ENCODE results near the gene TOM1L1. TPM values are rescaled to one million over a fixed set of nuclear protein-coding genes. Genes with fewer than 3 reads are reported as not detected.

Gene TOM1L1
- total and polyA plus RNA-seq, 5 donors from 2014 or later: not detected

GRCh38 chr17:54977744-54978143, 77.1 kb downstream of the TOM1L1 start:
- H3K27ac ChIP-seq (ENCODE audit: insufficient read depth, low read length, poor library complexity, severe bottlenecking): no peak overlapping the region
- Mint-ChIP-seq H3K27ac (peak overlapping the region in 1 of 3 donors; percentile 20), H3K4me1 (peaks cover 0 to 36% (median 12%) of the 10 kb centered on the region in 4 donors), H3K36me3 (peaks cover 4% of the 10 kb centered on the region), H3K9me3 (peaks cover 0 to 3% (median 0%) of the 10 kb centered on the region in 7 donors), H3K4me3 (no peak overlapping the region), H3K27me3 (no peaks in the 10 kb centered on the region)
- DNase-seq (no peak), ATAC-seq (ENCODE audit: low read depth in 2 of 2) (no peak)
- no peak overlapping the region for H3K4me3 ChIP-seq (ENCODE audit: low read depth, low read length)
- no peaks in the 10 kb centered on the region for H3K4me1 ChIP-seq (ENCODE audit: control insufficient read depth, insufficient read depth, low read length, poor library complexity, severe bottlenecking)
- H3K27me3 ChIP-seq (ENCODE audit: control insufficient read depth, insufficient read depth, low read length): no peaks in the 10 kb centered on the region
- H3K36me3 ChIP-seq (ENCODE audit: control insufficient read depth, insufficient read depth, low read length): no peaks in the 10 kb centered on the region
- H3K9me3 ChIP-seq (ENCODE audit: control insufficient read depth in 2 of 2, low read length in 2 of 2): no peaks in the 10 kb centered on the region

DNA sequence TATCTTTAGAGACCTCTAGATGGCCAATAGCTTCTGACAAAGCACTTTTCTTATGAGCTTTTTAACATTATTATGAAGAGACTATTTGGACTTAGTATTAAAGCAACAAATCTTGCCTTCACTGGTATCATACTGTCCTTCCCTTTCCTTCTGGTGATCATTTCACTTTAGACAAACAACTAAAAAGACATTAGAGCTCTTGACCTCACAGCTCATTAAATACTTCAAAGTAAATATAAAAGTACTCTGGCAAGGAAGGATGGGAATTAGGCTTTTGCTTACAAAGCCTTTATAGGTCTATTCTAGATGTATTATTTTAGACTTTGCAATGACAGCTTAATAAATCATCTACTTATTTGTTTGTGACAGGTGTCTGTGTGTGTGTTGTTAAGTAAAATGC, 79.0 kb downstream of the TOM1L1 start:
- no peak overlapping the region for H3K27ac Mint-ChIP-seq
- no peaks in the 10 kb centered on the region for H3K27me3 Mint-ChIP-seq
- no peaks in the 10 kb centered on the region for H3K9me3 ChIP-seq (ENCODE audit: control insufficient read depth in 2 of 2, low read length in 2 of 2)
- peaks cover 0 to 3% (median 0%) of the 10 kb centered on the region in 7 donors for H3K9me3 Mint-ChIP-seq
- no peak for DNase-seq
- no peak for ATAC-seq (ENCODE audit: low read depth in 2 of 2)
- no peaks in the 10 kb centered on the region for H3K27me3 ChIP-seq (ENCODE audit: control insufficient read depth, insufficient read depth, low read length)
- H3K4me3 ChIP-seq (ENCODE audit: low read depth, low read length): no peak overlapping the region
- no peaks in the 10 kb centered on the region for H3K36me3 ChIP-seq (ENCODE audit: control insufficient read depth, insufficient read depth, low read length)
- H3K27ac ChIP-seq (ENCODE audit: insufficient read depth, low read length, poor library complexity, severe bottlenecking): no peak overlapping the region
- peaks cover 0 to 42% (median 10%) of the 10 kb centered on the region in 4 donors for H3K4me1 Mint-ChIP-seq
- no peak overlapping the region for H3K4me3 Mint-ChIP-seq
- H3K4me1 ChIP-seq (ENCODE audit: control insufficient read depth, insufficient read depth, low read length, poor library complexity, severe bottlenecking): no peaks in the 10 kb centered on the region
- H3K36me3 Mint-ChIP-seq: peaks cover 4% of the 10 kb centered on the region

GRCh38 chr17:54980375-54980774, 79.7 kb downstream of the TOM1L1 start:
- Mint-ChIP-seq H3K36me3 (peaks cover 4% of the 10 kb centered on the region), H3K9me3 (peaks cover 0 to 3% (median 0%) of the 10 kb centered on the region in 7 donors), H3K27me3 (no peaks in the 10 kb centered on the region), H3K4me1 (peaks cover 0 to 41% (median 9%) of the 10 kb centered on the region in 4 donors), H3K27ac (no peak overlapping the region), H3K4me3 (no peak overlapping the region)
- H3K27me3 ChIP-seq (ENCODE audit: control insufficient read depth, insufficient read depth, low read length): no peaks in the 10 kb centered on the region
- H3K4me1 ChIP-seq (ENCODE audit: control insufficient read depth, insufficient read depth, low read length, poor library complexity, severe bottlenecking): no peaks in the 10 kb centered on the region
- no peak for ATAC-seq (ENCODE audit: low read depth in 2 of 2)
- H3K27ac ChIP-seq (ENCODE audit: insufficient read depth, low read length, poor library complexity, severe bottlenecking): no peak overlapping the region
- H3K4me3 ChIP-seq (ENCODE audit: low read depth, low read length): no peak overlapping the region
- no peaks in the 10 kb centered on the region for H3K9me3 ChIP-seq (ENCODE audit: control insufficient read depth in 2 of 2, low read length in 2 of 2)
- no peaks in the 10 kb centered on the region for H3K36me3 ChIP-seq (ENCODE audit: control insufficient read depth, insufficient read depth, low read length)
- DNase-seq: no peak

- Histone ChIP-seq H3K9me3 (ENCODE audit: control insufficient read depth in 2 of 2, low read length in 2 of 2) (no peaks in the 10 kb centered on the region), H3K36me3 (ENCODE audit: control insufficient read depth, insufficient read depth, low read length) (no peaks in the 10 kb centered on the region), H3K4me1 (ENCODE audit: control insufficient read depth, insufficient read depth, low read length, poor library complexity, severe bottlenecking) (no peaks in the 10 kb centered on the region), H3K27me3 (ENCODE audit: control insufficient read depth, insufficient read depth, low read length) (no peaks in the 10 kb centered on the region), H3K4me3 (ENCODE audit: low read depth, low read length) (no peak overlapping the region), H3K27ac (ENCODE audit: insufficient read depth, low read length, poor library complexity, severe bottlenecking) (no peak overlapping the region)
- no peaks in the 10 kb centered on the region for H3K36me3 Mint-ChIP-seq
- ATAC-seq (ENCODE audit: low read depth in 2 of 2) (no peak), DNase-seq (no peak)
- no peaks in the 10 kb centered on the region for H3K27me3 Mint-ChIP-seq
- peaks cover 0 to 3% (median 0%) of the 10 kb centered on the region in 7 donors for H3K9me3 Mint-ChIP-seq
- H3K4me3 Mint-ChIP-seq: no peak overlapping the region
- peaks cover 0 to 26% (median 2%) of the 10 kb centered on the region in 4 donors for H3K4me1 Mint-ChIP-seq
- H3K27ac Mint-ChIP-seq: no peak overlapping the region
Measured at GRCh38 chr17:54982399-54982798, 81.7 kb downstream of the TOM1L1 start.

- H3K27me3 ChIP-seq (ENCODE audit: control insufficient read depth, insufficient read depth, low read length): no peaks in the 10 kb centered on the region
- ATAC-seq (ENCODE audit: low read depth in 2 of 2) (no peak), DNase-seq (no peak)
- Mint-ChIP-seq H3K27me3 (no peaks in the 10 kb centered on the region), H3K4me3 (no peak overlapping the region), H3K4me1 (peaks cover 0 to 18% (median 2%) of the 10 kb centered on the region in 4 donors), H3K27ac (no peak overlapping the region), H3K9me3 (peaks cover 0 to 3% (median 0%) of the 10 kb centered on the region in 7 donors), H3K36me3 (no peaks in the 10 kb centered on the region)
- H3K9me3 ChIP-seq (ENCODE audit: control insufficient read depth in 2 of 2, low read length in 2 of 2): no peaks in the 10 kb centered on the region
- no peaks in the 10 kb centered on the region for H3K36me3 ChIP-seq (ENCODE audit: control insufficient read depth, insufficient read depth, low read length)
- H3K4me1 ChIP-seq (ENCODE audit: control insufficient read depth, insufficient read depth, low read length, poor library complexity, severe bottlenecking): no peaks in the 10 kb centered on the region
- no peak overlapping the region for H3K4me3 ChIP-seq (ENCODE audit: low read depth, low read length)
- no peak overlapping the region for H3K27ac ChIP-seq (ENCODE audit: insufficient read depth, low read length, poor library complexity, severe bottlenecking)
Measured at GRCh38 chr17:54983260-54983659, 82.6 kb downstream of the TOM1L1 start.

DNA sequence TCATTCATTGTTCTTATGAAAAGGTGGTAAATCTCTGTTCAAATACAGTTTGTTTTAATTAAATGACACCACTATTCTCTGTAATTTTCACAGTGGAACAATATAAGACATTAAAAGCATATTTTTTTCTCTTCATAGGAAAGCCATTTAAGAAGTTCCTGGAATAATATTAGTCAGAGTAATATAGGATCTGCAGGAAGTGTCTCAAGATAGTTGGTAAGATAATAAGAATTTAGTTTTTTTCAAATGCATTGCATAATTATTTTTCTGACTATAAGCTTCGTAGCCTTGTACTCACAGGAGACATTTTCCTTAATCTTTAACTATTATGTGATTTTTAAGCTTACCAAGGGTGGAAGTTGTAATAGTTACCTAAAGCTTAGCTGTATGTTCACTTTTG, 84.8 kb downstream of the TOM1L1 start:
- Mint-ChIP-seq H3K27ac (peak overlapping the region in 1 of 3 donors; percentile 25), H3K9me3 (no peaks in the 10 kb centered on the region)
- no peak overlapping the region for H3K27ac ChIP-seq (ENCODE audit: insufficient read depth, low read length, poor library complexity, severe bottlenecking)

GRCh38 chr17:54990118-54990517, 89.5 kb downstream of the TOM1L1 start:
- Histone ChIP-seq H3K4me3 (ENCODE audit: low read depth, low read length) (no peak overlapping the region), H3K27me3 (ENCODE audit: control insufficient read depth, insufficient read depth, low read length) (no peaks in the 10 kb centered on the region), H3K27ac (ENCODE audit: insufficient read depth, low read length, poor library complexity, severe bottlenecking) (no peak overlapping the region), H3K4me1 (ENCODE audit: control insufficient read depth, insufficient read depth, low read length, poor library complexity, severe bottlenecking) (no peaks in the 10 kb centered on the region), H3K36me3 (ENCODE audit: control insufficient read depth, insufficient read depth, low read length) (no peaks in the 10 kb centered on the region), H3K9me3 (ENCODE audit: control insufficient read depth in 2 of 2, low read length in 2 of 2) (no peaks in the 10 kb centered on the region)
- Mint-ChIP-seq H3K4me1 (peaks cover 0 to 5% (median 2%) of the 10 kb centered on the region in 4 donors), H3K4me3 (no peak overlapping the region), H3K27me3 (no peaks in the 10 kb centered on the region), H3K36me3 (no peaks in the 10 kb centered on the region), H3K9me3 (no peaks in the 10 kb centered on the region), H3K27ac (no peak overlapping the region)
- ATAC-seq (ENCODE audit: low read depth in 2 of 2) (no peak), DNase-seq (no peak)

More for the DNA sequence above, 84.8 kb downstream of the TOM1L1 start:
- no peaks in the 10 kb centered on the region for H3K4me1 ChIP-seq (ENCODE audit: control insufficient read depth, insufficient read depth, low read length, poor library complexity, severe bottlenecking)
- no peak overlapping the region for H3K4me3 Mint-ChIP-seq
- no peaks in the 10 kb centered on the region for H3K36me3 ChIP-seq (ENCODE audit: control insufficient read depth, insufficient read depth, low read length)
- no peaks in the 10 kb centered on the region for H3K36me3 Mint-ChIP-seq
- no peaks in the 10 kb centered on the region for H3K27me3 Mint-ChIP-seq
- H3K9me3 ChIP-seq (ENCODE audit: control insufficient read depth in 2 of 2, low read length in 2 of 2): no peaks in the 10 kb centered on the region
- ATAC-seq (ENCODE audit: low read depth in 2 of 2) (no peak), DNase-seq (no peak)
- peaks cover 0 to 7% (median 2%) of the 10 kb centered on the region in 4 donors for H3K4me1 Mint-ChIP-seq
- H3K27me3 ChIP-seq (ENCODE audit: control insufficient read depth, insufficient read depth, low read length): no peaks in the 10 kb centered on the region
- H3K4me3 ChIP-seq (ENCODE audit: low read depth, low read length): no peak overlapping the region

DNA sequence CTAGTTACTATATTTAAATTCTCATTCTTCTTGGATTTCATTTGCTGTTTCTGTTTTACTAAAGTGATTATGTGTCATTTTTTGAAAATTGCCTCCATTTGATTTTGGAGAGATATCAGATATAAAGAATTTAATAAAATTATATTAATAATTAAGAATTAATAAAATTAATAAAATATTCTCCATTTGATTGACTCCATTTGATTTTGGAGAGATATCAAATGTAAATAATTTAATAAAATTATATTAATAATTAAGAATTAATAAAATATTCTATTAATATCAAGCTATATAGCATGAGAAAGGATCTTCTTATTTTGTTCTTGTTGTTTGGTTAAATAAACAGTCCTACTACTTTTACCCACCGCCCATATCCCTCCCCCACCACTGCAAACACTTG, 90.9 kb downstream of the TOM1L1 start:
- Histone ChIP-seq H3K9me3 (ENCODE audit: control insufficient read depth in 2 of 2, low read length in 2 of 2) (no peaks in the 10 kb centered on the region), H3K4me3 (ENCODE audit: low read depth, low read length) (no peak overlapping the region), H3K27me3 (ENCODE audit: control insufficient read depth, insufficient read depth, low read length) (no peaks in the 10 kb centered on the region), H3K36me3 (ENCODE audit: control insufficient read depth, insufficient read depth, low read length) (no peaks in the 10 kb centered on the region), H3K27ac (ENCODE audit: insufficient read depth, low read length, poor library complexity, severe bottlenecking) (no peak overlapping the region), H3K4me1 (ENCODE audit: control insufficient read depth, insufficient read depth, low read length, poor library complexity, severe bottlenecking) (no peaks in the 10 kb centered on the region)
- no peaks in the 10 kb centered on the region for H3K9me3 Mint-ChIP-seq
- no peak overlapping the region for H3K27ac Mint-ChIP-seq
- no peaks in the 10 kb centered on the region for H3K27me3 Mint-ChIP-seq
- no peak for ATAC-seq (ENCODE audit: low read depth in 2 of 2)
- H3K4me1 Mint-ChIP-seq: peaks cover 0 to 5% (median 2%) of the 10 kb centered on the region in 4 donors
- DNase-seq: no peak
- H3K36me3 Mint-ChIP-seq: no peaks in the 10 kb centered on the region
- no peak overlapping the region for H3K4me3 Mint-ChIP-seq
